Measurements from ENCODE around the gene RABGAP1. TPM values are rescaled to one million over a fixed set of nuclear protein-coding genes. Genes with fewer than 3 reads are reported as not detected.

Gene RABGAP1
- total RNA-seq, 3 donors from 2014 or later: 54.5 to 130 (median 55.9) TPM

DNA sequence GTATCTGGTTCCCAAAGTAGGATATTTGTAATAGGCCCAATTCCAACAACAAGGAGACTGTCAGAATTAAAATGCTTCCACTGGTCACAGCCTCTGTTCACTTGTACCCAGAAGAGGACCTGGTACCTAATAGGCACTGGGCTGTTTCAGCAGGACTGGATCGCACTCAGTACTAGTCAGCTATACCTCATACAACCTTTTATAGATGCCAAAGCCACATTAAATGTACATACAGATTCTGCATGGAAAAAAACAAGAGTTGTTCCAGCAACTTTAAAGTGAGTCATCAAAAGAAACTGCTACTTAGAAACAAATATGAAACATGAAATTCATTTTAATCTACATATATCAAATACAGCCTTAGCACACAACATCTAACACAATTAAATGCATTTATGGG, 180.1 kb downstream of the RABGAP1 start:
- no peak overlapping the region for H3K4me3 ChIP-seq
- H3K4me1 ChIP-seq (ENCODE audit: low read depth): peaks cover 7% of the 10 kb centered on the region
- no peak for DNase-seq
- intact Hi-C loops (cut with DNase I, micrococcal nuclease): no loop called here
- H3K9me3 ChIP-seq: no peaks in the 10 kb centered on the region
- ATAC-seq: no peak
- TF ChIP-seq, protein P1, sequence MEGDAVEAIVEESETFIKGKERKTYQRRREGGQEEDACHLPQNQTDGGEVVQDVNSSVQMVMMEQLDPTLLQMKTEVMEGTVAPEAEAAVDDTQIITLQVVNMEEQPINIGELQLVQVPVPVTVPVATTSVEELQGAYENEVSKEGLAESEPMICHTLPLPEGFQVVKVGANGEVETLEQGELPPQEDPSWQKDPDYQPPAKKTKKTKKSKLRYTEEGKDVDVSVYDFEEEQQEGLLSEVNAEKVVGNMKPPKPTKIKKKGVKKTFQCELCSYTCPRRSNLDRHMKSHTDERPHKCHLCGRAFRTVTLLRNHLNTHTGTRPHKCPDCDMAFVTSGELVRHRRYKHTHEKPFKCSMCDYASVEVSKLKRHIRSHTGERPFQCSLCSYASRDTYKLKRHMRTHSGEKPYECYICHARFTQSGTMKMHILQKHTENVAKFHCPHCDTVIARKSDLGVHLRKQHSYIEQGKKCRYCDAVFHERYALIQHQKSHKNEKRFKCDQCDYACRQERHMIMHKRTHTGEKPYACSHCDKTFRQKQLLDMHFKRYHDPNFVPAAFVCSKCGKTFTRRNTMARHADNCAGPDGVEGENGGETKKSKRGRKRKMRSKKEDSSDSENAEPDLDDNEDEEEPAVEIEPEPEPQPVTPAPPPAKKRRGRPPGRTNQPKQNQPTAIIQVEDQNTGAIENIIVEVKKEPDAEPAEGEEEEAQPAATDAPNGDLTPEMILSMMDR (IDR thresholded peaks at IDR 0.05): no peak
- no peaks in the 10 kb centered on the region for H3K36me3 ChIP-seq (ENCODE audit: low read depth)

DNA sequence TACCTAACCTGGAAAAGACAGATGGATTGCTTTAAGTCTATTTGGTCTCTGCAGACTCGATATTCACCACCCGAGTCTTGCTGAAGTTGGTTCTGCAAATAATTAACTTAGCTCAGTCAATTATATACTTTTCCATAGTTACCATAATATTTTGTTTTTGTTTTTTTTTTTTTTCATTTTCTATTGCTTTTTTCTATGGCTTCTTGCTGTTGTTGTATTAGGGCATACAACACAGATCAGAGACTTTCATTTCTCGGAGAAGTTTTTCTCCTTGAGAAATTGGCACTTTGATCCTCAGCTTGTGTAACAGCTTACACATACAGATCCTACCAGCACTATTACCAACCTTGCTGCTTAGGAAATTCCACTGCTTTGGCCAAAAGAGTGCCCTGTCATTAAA, 180.6 kb downstream of the RABGAP1 start:
- peaks cover 7% of the 10 kb centered on the region for H3K4me1 ChIP-seq (ENCODE audit: low read depth)
- H3K36me3 ChIP-seq (ENCODE audit: low read depth): no peaks in the 10 kb centered on the region
- TF ChIP-seq, protein P1 (IDR thresholded peaks at IDR 0.05): no peak
- DNase-seq: no peak
- no peaks in the 10 kb centered on the region for H3K9me3 ChIP-seq
- no peak overlapping the region for H3K4me3 ChIP-seq
- intact Hi-C loops (cut with DNase I, micrococcal nuclease): no loop called here
- peak; percentile 53 for ATAC-seq

- Histone ChIP-seq H3K4me3 (no peak overlapping the region), H3K4me1 (ENCODE audit: low read depth) (no peaks in the 10 kb centered on the region), H3K9me3 (no peaks in the 10 kb centered on the region), H3K36me3 (ENCODE audit: low read depth) (no peaks in the 10 kb centered on the region)
- intact Hi-C loops (cut with DNase I, micrococcal nuclease): no loop called here
- TF ChIP-seq, protein P1 (IDR thresholded peaks at IDR 0.05): no peak
- ATAC-seq (no peak), DNase-seq (no peak)
Measured at GRCh38 chr9:123127512-123128075, 186.8 kb downstream of the RABGAP1 start.

- intact Hi-C loops (cut with DNase I, micrococcal nuclease): no loop called here
- ATAC-seq (no peak), DNase-seq (no peak)
- H3K9me3 ChIP-seq: no peaks in the 10 kb centered on the region
- TF ChIP-seq, protein P1 (IDR thresholded peaks at IDR 0.05): no peak
- no peaks in the 10 kb centered on the region for H3K36me3 ChIP-seq (ENCODE audit: low read depth)
- H3K4me3 ChIP-seq: no peak overlapping the region
- no peaks in the 10 kb centered on the region for H3K4me1 ChIP-seq (ENCODE audit: low read depth)
Measured at GRCh38 chr9:123128591-123128990, 187.8 kb downstream of the RABGAP1 start.

GRCh38 chr9:123129423-123129822, 188.6 kb downstream of the RABGAP1 start:
- no peaks in the 10 kb centered on the region for H3K4me1 ChIP-seq (ENCODE audit: low read depth)
- TF ChIP-seq, protein P1 (IDR thresholded peaks at IDR 0.05): no peak
- DNase-seq: no peak
- intact Hi-C loops (cut with DNase I, micrococcal nuclease): no loop called here
- H3K36me3 ChIP-seq (ENCODE audit: low read depth): no peaks in the 10 kb centered on the region
- no peaks in the 10 kb centered on the region for H3K9me3 ChIP-seq
- no peak for ATAC-seq
- H3K4me3 ChIP-seq: no peak overlapping the region

- TF ChIP-seq, protein P1 (IDR thresholded peaks at IDR 0.05): no peak
- Histone ChIP-seq H3K36me3 (ENCODE audit: low read depth) (no peaks in the 10 kb centered on the region), H3K9me3 (no peaks in the 10 kb centered on the region), H3K4me1 (ENCODE audit: low read depth) (no peaks in the 10 kb centered on the region), H3K4me3 (no peak overlapping the region)
- no peak for ATAC-seq
- no peak for DNase-seq
- intact Hi-C loops (cut with DNase I, micrococcal nuclease): no loop called here
Measured at GRCh38 chr9:123131258-123131657, 190.4 kb downstream of the RABGAP1 start.

Measured in mucosa of descending colon (tissue), 3 donors.